PFSK-1 (cell line): ENCODE results near the gene PRKN.

Source experiments
- FOXP2 ChIP-seq: optimal IDR thresholded peaks from 2 replicates; pipeline ENCODE3; 2011; ENCODE audit warnings: borderline replicate concordance, control low read depth, inconsistent platforms; ENCODE audit not compliant: insufficient read depth; ENCODE audit errors: extremely low read length, extremely low read depth
- POLR2AphosphoS5 ChIP-seq: IDR thresholded peaks from 2 replicates; pipeline ENCODE4 v1.6.1; 2012; ENCODE audit warnings: low read depth, mild to moderate bottlenecking, control low read depth, low read length, moderate library complexity
- REST ChIP-seq, 2 experiments: IDR thresholded peaks; 2 replicates each; pipeline versions ENCODE4 v1.6.1 to v1.8.0; 2011 to 2012; ENCODE audit warnings: low read depth in 2 of 2, low read length in 2 of 2, control low read depth in 1 of 2, inconsistent platforms in 1 of 2, mild to moderate bottlenecking in 1 of 2, moderate library complexity in 1 of 2; ENCODE audit not compliant: insufficient read depth in 1 of 2
- SIN3A ChIP-seq: IDR thresholded peaks from 2 replicates; pipeline ENCODE4 v1.6.1; 2012; ENCODE audit warnings: mild to moderate bottlenecking, low read length, moderate library complexity, borderline replicate concordance; ENCODE audit not compliant: insufficient read depth
- TAF1 ChIP-seq: IDR thresholded peaks from 2 replicates; pipeline ENCODE4 v1.6.1; 2012; ENCODE audit warnings: low read length, control low read depth, borderline replicate concordance; ENCODE audit not compliant: insufficient read depth

DNA sequence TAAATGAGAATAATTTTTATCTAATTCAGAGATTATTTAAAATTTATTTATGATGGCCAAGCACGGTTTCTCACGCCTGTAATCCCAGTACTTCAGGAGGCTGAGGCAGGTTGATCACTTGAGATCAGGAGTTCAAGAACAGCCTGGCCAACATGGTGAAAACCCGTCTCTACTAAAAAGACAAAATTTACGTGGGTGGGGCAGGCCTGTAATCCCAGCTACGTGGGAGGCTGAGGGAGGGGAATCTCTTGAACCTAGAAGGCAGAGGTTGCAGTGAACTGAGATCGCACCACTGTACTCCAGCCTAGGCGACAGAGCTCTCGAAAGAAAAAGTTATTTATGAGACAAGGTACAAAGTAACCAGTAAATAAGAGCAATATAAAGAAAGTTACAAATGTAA is 1394.2 kb downstream of the PRKN start:
- TF ChIP-seq POLR2AphosphoS5 (no peak), TAF1 (no peak), REST (IDR thresholded peaks at IDR 0.05; ENCODE audit: insufficient read depth in 1 of 2, low read depth in 2 of 2, low read length in 2 of 2) (no peak), FOXP2 (no peak), SIN3A (no peak)
